HEK293T (cell line): Measurements from ENCODE around the gene TOR2A.

Source experiments
- TARDBP ChIP-seq: fragments of 450-650 bp; IDR thresholded peaks from 2 replicates; pipeline ENCODE4 v1.6.1; 2016
- TF ChIP-seq, protein P1 (sequence below): fragments of 450-650 bp; IDR thresholded peaks from 2 replicates; pipeline ENCODE4 v1.6.1; 2016

DNA sequence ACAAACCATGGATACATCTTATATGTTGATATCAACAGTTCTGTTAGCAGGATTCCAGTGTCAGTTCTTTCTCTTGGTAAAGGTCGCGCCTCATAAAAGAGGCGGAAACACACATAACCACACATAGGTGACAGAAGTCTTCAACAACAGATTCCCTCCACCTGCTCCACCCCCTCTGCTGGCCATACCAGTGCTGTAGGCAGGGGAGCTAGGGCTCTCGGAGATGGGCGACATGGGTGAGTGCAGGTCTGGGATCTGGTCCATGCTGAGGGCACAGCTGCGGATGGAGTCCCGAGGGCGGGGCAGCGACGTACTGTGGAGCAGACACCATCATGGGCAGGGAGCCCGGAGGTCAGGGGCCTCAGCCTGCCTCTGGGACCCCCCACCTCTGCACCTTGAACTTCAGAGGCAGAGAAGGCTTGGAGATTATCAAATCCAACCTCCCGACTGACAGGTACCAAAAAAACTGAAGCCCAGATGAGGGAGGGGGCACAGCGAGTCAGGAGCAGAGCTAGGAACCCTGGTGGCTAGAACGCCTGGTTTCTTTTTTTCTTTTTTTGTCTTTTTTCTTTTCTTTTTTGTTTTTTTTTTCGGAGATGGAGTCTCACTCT, 12.0 kb upstream of the TOR2A start:
- TF ChIP-seq TARDBP: no peak
- TF ChIP-seq, protein P1, sequence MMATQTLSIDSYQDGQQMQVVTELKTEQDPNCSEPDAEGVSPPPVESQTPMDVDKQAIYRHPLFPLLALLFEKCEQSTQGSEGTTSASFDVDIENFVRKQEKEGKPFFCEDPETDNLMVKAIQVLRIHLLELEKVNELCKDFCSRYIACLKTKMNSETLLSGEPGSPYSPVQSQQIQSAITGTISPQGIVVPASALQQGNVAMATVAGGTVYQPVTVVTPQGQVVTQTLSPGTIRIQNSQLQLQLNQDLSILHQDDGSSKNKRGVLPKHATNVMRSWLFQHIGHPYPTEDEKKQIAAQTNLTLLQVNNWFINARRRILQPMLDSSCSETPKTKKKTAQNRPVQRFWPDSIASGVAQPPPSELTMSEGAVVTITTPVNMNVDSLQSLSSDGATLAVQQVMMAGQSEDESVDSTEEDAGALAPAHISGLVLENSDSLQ: no peak
